ENCODE data around the gene PKDCC.

The PKDCC gene

DNA sequence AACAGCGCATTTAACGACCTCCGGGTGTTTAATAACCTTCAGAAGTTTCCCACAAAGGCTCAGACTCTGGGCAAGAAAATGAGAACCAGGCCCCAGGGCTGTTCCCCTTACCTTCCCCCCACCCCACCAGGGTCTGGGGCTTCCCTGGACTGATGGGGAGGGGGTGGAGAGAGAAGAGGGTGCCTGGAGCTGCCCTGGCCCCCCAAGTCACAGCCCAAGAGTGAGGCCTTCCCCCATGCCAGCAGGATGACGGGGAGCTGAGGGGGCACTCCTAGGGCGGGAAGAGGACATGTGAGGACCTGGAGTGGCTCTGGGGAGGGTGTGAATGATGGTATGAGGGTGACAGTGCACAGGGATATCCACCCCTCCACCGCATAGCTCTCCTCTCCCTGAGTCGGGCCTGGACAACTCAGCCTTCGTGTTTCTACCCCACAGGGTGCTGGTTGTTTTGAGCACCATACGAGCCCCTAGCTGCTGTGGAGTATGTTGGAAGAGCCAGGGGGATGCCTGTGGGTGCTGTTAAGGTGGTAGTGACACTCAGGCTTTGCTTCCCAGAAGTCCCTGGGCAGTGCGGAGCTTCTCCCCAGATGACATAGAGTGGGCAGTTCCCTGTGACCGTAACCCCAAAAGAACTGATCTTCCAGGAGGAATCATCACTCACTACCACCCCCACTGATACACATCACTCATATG is 3.9 kb downstream of the PKDCC start:
- H3K27ac ChIP-seq (ENCODE audit: low read depth, low read length), result no peak overlapping the region; the same call in 1 of the 2 replicates
- H3K9ac ChIP-seq (ENCODE audit: low read depth, low read length), result no peak overlapping the region
- no peaks in the 10 kb centered on the region for H3K9me3 ChIP-seq (ENCODE audit: insufficient read depth, low read depth, low read length)
- peaks cover 32% of the 10 kb centered on the region for H3K36me3 ChIP-seq (ENCODE audit: insufficient read depth, low read length)
- H3K27me3 ChIP-seq (ENCODE audit: insufficient read depth, low read length), result peaks cover 14% of the 10 kb centered on the region
- WGBS, result 86% methylated on average over 11 of the region's 11 CpGs
- peaks cover 43% of the 10 kb centered on the region for H3K4me1 ChIP-seq (ENCODE audit: insufficient read depth, low read length)
- H3K4me3 ChIP-seq (ENCODE audit: low read length), result 0 out of 2 replicates have a peak overlapping the region, but pooled peaks have one; percentile 19

DNA sequence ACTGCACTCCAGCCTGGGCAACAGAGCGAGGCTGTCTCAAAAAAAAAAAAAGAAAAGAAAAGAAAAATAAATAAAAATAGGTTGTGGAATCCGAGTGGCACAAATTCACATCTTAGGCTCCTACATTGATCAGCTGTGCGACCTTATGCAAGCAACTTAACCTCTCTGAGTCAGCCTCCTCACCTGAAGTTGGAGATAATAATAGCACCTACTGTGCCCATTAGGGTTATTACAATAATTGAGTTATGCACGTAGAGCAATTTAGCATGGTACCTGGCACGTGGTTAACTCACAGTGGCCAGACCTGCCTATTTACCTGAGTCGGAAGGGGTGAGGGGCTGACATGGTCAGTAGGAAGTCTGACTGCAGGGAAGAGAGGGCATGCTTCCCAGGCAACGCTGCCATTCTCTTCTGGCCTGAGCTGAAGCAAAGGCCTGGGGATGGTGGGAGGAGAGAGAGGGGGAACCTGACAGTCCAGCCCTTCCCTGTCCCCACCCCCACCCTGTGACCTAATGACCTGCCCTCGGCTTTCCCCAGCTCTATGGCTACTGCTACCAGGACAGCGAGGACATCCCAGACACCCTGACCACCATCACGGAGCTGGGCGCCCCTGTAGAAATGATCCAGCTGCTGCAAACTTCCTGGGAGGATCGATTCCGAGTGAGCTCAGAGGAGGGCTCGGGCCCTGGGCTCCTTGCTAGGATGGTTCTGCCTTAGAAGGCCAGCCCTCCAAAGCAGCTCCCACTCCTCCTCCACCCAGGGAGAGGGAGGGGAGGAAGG is 5.1 kb downstream of the PKDCC start:
- no peak overlapping the region for H3K4me3 ChIP-seq (ENCODE audit: low read length)
- WGBS, result 64% methylated on average over 14 of the region's 14 CpGs
- peaks cover 14% of the 10 kb centered on the region for H3K27me3 ChIP-seq (ENCODE audit: insufficient read depth, low read length)
- H3K9me3 ChIP-seq (ENCODE audit: insufficient read depth, low read depth, low read length), result no peaks in the 10 kb centered on the region
- H3K36me3 ChIP-seq (ENCODE audit: insufficient read depth, low read length), result peaks cover 44% of the 10 kb centered on the region
- no peak overlapping the region for H3K9ac ChIP-seq (ENCODE audit: low read depth, low read length)
- H3K4me1 ChIP-seq (ENCODE audit: insufficient read depth, low read length), result peaks cover 43% of the 10 kb centered on the region
- H3K27ac ChIP-seq (ENCODE audit: low read depth, low read length), result peak overlapping the region; percentile 46

GRCh38 chr2:42053482-42053790 is 5.6 kb downstream of the PKDCC start:
- H3K4me1 ChIP-seq (ENCODE audit: insufficient read depth, low read length), result peaks cover 43% of the 10 kb centered on the region
- WGBS, result 54% methylated on average over 5 of the region's 6 CpGs
- no peak overlapping the region for H3K4me3 ChIP-seq (ENCODE audit: low read length)
- H3K27ac ChIP-seq (ENCODE audit: low read depth, low read length), result peak overlapping the region; percentile 46
- H3K27me3 ChIP-seq (ENCODE audit: insufficient read depth, low read length), result peaks cover 14% of the 10 kb centered on the region
- H3K9ac ChIP-seq (ENCODE audit: low read depth, low read length), result no peak overlapping the region
- peaks cover 48% of the 10 kb centered on the region for H3K36me3 ChIP-seq (ENCODE audit: insufficient read depth, low read length)
- no peaks in the 10 kb centered on the region for H3K9me3 ChIP-seq (ENCODE audit: insufficient read depth, low read depth, low read length)

GRCh38 chr2:42053791-42054701 is 6.2 kb downstream of the PKDCC start:
- Histone ChIP-seq H3K27me3 (ENCODE audit: insufficient read depth, low read length) (peaks cover 8% of the 10 kb centered on the region), H3K9ac (ENCODE audit: low read depth, low read length) (no peak overlapping the region), H3K4me1 (ENCODE audit: insufficient read depth, low read length) (peaks cover 43% of the 10 kb centered on the region), H3K27ac (ENCODE audit: low read depth, low read length) (peak overlapping the region; percentile 25; the same call in 1 of the 2 replicates), H3K9me3 (ENCODE audit: insufficient read depth, low read depth, low read length) (no peaks in the 10 kb centered on the region), H3K36me3 (ENCODE audit: insufficient read depth, low read length) (peaks cover 54% of the 10 kb centered on the region), H3K4me3 (ENCODE audit: low read length) (no peak overlapping the region)
- WGBS, result 91% methylated on average over 24 of the region's 24 CpGs

DNA sequence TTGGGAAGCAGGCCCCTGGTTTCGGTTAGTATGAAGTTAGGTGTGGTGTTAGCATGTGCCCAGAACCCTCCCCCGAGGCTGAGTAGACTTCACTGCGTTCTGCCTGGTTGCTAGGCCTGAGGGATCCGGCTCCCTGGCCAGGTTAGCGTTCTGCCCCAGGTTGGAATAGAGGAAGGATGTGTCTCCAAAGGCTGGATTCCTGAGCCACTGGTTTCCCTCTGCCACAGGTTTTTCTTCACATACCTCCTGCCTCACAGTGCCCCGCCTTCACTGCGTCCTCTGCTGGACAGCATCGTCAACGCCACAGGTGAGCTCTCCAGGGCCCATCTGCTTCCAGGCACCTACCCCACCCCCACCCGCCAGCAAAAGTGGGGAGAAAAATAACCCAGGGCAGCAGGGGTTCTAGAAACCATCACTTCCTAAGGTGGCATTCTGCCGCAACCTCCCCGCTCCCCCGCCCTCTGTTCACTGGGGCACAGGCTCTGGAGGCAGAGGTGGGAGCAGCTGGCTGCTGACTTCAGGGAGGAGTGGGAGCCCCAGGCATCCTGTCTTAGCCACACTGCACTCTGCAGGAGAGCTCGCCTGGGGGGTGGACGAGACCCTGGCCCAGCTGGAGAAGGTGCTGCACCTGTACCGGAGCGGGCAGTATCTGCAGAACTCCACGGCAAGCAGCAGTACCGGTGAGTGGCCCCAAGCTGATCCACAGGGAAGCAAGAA is 7.1 kb downstream of the PKDCC start:
- Histone ChIP-seq H3K9me3 (ENCODE audit: insufficient read depth, low read depth, low read length) (no peaks in the 10 kb centered on the region), H3K4me1 (ENCODE audit: insufficient read depth, low read length) (peaks cover 37% of the 10 kb centered on the region), H3K36me3 (ENCODE audit: insufficient read depth, low read length) (peaks cover 58% of the 10 kb centered on the region), H3K27ac (ENCODE audit: low read depth, low read length) (no peak overlapping the region), H3K4me3 (ENCODE audit: low read length) (no peak overlapping the region), H3K27me3 (ENCODE audit: insufficient read depth, low read length) (no peaks in the 10 kb centered on the region; the same call in 1 of the 2 replicates), H3K9ac (ENCODE audit: low read depth, low read length) (no peak overlapping the region)
- 88% methylated on average over 19 of the region's 19 CpGs for WGBS

GRCh38 chr2:42055573-42056514 is 8.0 kb downstream of the PKDCC start:
- H3K27ac ChIP-seq (ENCODE audit: low read depth, low read length), result no peak overlapping the region
- no peaks in the 10 kb centered on the region for H3K27me3 ChIP-seq (ENCODE audit: insufficient read depth, low read length)
- no peaks in the 10 kb centered on the region for H3K9me3 ChIP-seq (ENCODE audit: insufficient read depth, low read depth, low read length)
- H3K4me3 ChIP-seq (ENCODE audit: low read length), result no peak overlapping the region
- 80% methylated on average over 4 of the region's 4 CpGs for WGBS
- H3K9ac ChIP-seq (ENCODE audit: low read depth, low read length), result no peak overlapping the region
- H3K36me3 ChIP-seq (ENCODE audit: insufficient read depth, low read length), result peaks cover 58% of the 10 kb centered on the region
- H3K4me1 ChIP-seq (ENCODE audit: insufficient read depth, low read length), result peaks cover 27% of the 10 kb centered on the region

GRCh38 chr2:42057159-42057901 is 9.5 kb downstream of the PKDCC start:
- peaks cover 16% of the 10 kb centered on the region for H3K4me1 ChIP-seq (ENCODE audit: insufficient read depth, low read length)
- WGBS, result 97% methylated on average over 8 of the region's 8 CpGs
- H3K9me3 ChIP-seq (ENCODE audit: insufficient read depth, low read depth, low read length), result no peaks in the 10 kb centered on the region
- peaks cover 58% of the 10 kb centered on the region for H3K36me3 ChIP-seq (ENCODE audit: insufficient read depth, low read length)
- no peak overlapping the region for H3K27ac ChIP-seq (ENCODE audit: low read depth, low read length)
- no peak overlapping the region for H3K9ac ChIP-seq (ENCODE audit: low read depth, low read length)
- H3K27me3 ChIP-seq (ENCODE audit: insufficient read depth, low read length), result no peaks in the 10 kb centered on the region
- no peak overlapping the region for H3K4me3 ChIP-seq (ENCODE audit: low read length)

DNA sequence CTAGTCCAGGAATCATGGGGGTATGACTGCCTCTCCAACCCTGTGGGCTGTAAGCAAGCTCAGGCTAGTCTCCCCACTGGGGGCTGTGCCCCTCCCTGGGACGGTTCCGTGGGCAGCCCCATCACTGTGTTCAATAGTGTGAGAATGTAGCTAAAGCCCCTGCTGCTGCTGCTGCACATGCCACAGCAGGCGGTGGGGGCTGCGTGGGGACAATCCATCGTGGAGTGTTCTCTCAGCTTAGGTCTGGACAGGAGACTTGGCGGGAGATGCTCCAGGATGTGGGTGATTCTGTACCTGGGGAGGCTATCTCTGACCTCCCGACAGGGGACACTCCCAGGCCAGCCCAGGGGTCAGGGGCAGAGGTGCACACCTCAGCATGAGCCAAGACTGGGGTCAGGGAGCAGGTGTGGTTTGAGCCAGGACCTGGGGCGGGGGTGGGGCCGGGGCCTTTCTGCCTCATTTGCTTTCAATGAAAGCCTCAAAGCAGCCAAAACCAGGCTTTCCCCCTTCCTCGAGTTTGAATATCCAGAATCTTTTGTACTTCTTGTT is 10.2 kb downstream of the PKDCC start:
- Histone ChIP-seq H3K4me1 (ENCODE audit: insufficient read depth, low read length) (peaks cover 11% of the 10 kb centered on the region), H3K4me3 (ENCODE audit: low read length) (no peak overlapping the region), H3K36me3 (ENCODE audit: insufficient read depth, low read length) (peaks cover 56% of the 10 kb centered on the region), H3K27me3 (ENCODE audit: insufficient read depth, low read length) (no peaks in the 10 kb centered on the region), H3K27ac (ENCODE audit: low read depth, low read length) (no peak overlapping the region), H3K9me3 (ENCODE audit: insufficient read depth, low read depth, low read length) (no peaks in the 10 kb centered on the region), H3K9ac (ENCODE audit: low read depth, low read length) (no peak overlapping the region)
- WGBS, result 91% methylated on average over 9 of the region's 10 CpGs

- H3K9ac ChIP-seq (ENCODE audit: low read depth, low read length), result no peak overlapping the region
- no peak overlapping the region for H3K27ac ChIP-seq (ENCODE audit: low read depth, low read length)
- no peak overlapping the region for H3K4me3 ChIP-seq (ENCODE audit: low read length)
- peaks cover under 1% of the 10 kb centered on the region for H3K4me1 ChIP-seq (ENCODE audit: insufficient read depth, low read length)
- H3K9me3 ChIP-seq (ENCODE audit: insufficient read depth, low read depth, low read length), result no peaks in the 10 kb centered on the region
- H3K36me3 ChIP-seq (ENCODE audit: insufficient read depth, low read length), result peaks cover 44% of the 10 kb centered on the region
- WGBS, result 93% methylated on average over 13 of the region's 13 CpGs
- H3K27me3 ChIP-seq (ENCODE audit: insufficient read depth, low read length), result no peaks in the 10 kb centered on the region
Measured at GRCh38 chr2:42059261-42059898, 11.6 kb downstream of the PKDCC start.

Measured in HUES64 (cell line).